ENCODE results near the gene KLHL33. TPM values are rescaled to one million over a fixed set of nuclear protein-coding genes. Genes with fewer than 3 reads are reported as not detected.
A peak's percentile ranks its signal among the peaks of the same experiment; 100 is the strongest.

The KLHL33 gene
- total and polyA plus RNA-seq, 5 donors = 0.33 to 1.7 (median 0.68) TPM

- no peak for DNase-seq
- peaks cover 2% of the 10 kb centered on the region for H3K4me1 ChIP-seq (ENCODE audit: control insufficient read depth, insufficient read depth, low read length)
- peak in 1 of 2 donors; percentile 16 for ATAC-seq
- H3K27ac ChIP-seq (ENCODE audit: low read length) = peak overlapping the region; percentile 85
- WGBS = 3% methylated on average over 7 of the region's 7 CpGs
- intact Hi-C loops (cut with DNase I) = loop anchor here in 3 of 4 donors (5.0 to 10.0 kb wide), 3 partner anchors 192 to 200 kb away; no protein-coding TSS in a partner anchor
- no peaks in the 10 kb centered on the region for H3K27me3 ChIP-seq (ENCODE audit: control insufficient read depth, insufficient read depth)
- peak overlapping the region; percentile 48 for H3K4me3 ChIP-seq (ENCODE audit: low read length)
- no peaks in the 10 kb centered on the region for H3K9me3 ChIP-seq (ENCODE audit: control insufficient read depth, low read length)
Measured at GRCh38 chr14:20412411-20412810, 23.6 kb downstream of the KLHL33 start.

GRCh38 chr14:20409226-20409625, 26.7 kb downstream of the KLHL33 start:
- Histone ChIP-seq H3K4me3 (ENCODE audit: low read length) (no peak overlapping the region), H3K27ac (ENCODE audit: low read length) (no peak overlapping the region), H3K27me3 (ENCODE audit: control insufficient read depth, insufficient read depth) (no peaks in the 10 kb centered on the region), H3K4me1 (ENCODE audit: control insufficient read depth, insufficient read depth, low read length) (peaks cover 2% of the 10 kb centered on the region), H3K9me3 (ENCODE audit: control insufficient read depth, low read length) (no peaks in the 10 kb centered on the region)
- DNase-seq = no peak
- WGBS = 61% methylated on average over 2 of the region's 2 CpGs
- no peak for ATAC-seq
- intact Hi-C loops (cut with DNase I) = no loop called here

GRCh38 chr14:20403521-20403920, 32.4 kb downstream of the KLHL33 start:
- 82% methylated on average over 11 of the region's 11 CpGs for WGBS

GRCh38 chr14:20400965-20401593, 34.9 kb downstream of the KLHL33 start:
- Histone ChIP-seq H3K4me1 (ENCODE audit: control insufficient read depth, insufficient read depth, low read length) (no peaks in the 10 kb centered on the region), H3K9me3 (ENCODE audit: control insufficient read depth, low read length) (no peaks in the 10 kb centered on the region), H3K4me3 (ENCODE audit: low read length) (no peak overlapping the region), H3K27ac (ENCODE audit: low read length) (no peak overlapping the region), H3K27me3 (ENCODE audit: control insufficient read depth, insufficient read depth) (no peaks in the 10 kb centered on the region)
- ATAC-seq = no peak
- intact Hi-C loops (cut with DNase I) = no loop called here
- DNase-seq = no peak
- 93% methylated on average over 10 of the region's 10 CpGs for WGBS

More at GRCh38 chr14:20403521-20403920, 32.4 kb downstream of the KLHL33 start:
- Histone ChIP-seq H3K27ac (ENCODE audit: low read length) (no peak overlapping the region), H3K4me3 (ENCODE audit: low read length) (no peak overlapping the region), H3K27me3 (ENCODE audit: control insufficient read depth, insufficient read depth) (no peaks in the 10 kb centered on the region), H3K9me3 (ENCODE audit: control insufficient read depth, low read length) (no peaks in the 10 kb centered on the region), H3K4me1 (ENCODE audit: control insufficient read depth, insufficient read depth, low read length) (no peaks in the 10 kb centered on the region)
- ATAC-seq (no peak), DNase-seq (no peak)
- intact Hi-C loops (cut with DNase I) = no loop called here

GRCh38 chr14:20400589-20400964, 35.4 kb downstream of the KLHL33 start:
- Histone ChIP-seq H3K27me3 (ENCODE audit: control insufficient read depth, insufficient read depth) (no peaks in the 10 kb centered on the region), H3K27ac (ENCODE audit: low read length) (no peak overlapping the region), H3K4me1 (ENCODE audit: control insufficient read depth, insufficient read depth, low read length) (no peaks in the 10 kb centered on the region), H3K4me3 (ENCODE audit: low read length) (no peak overlapping the region), H3K9me3 (ENCODE audit: control insufficient read depth, low read length) (no peaks in the 10 kb centered on the region)
- DNase-seq (no peak), ATAC-seq (no peak)
- intact Hi-C loops (cut with DNase I) = no loop called here
- 97% methylated on average over 1 of the region's 1 CpG for WGBS

GRCh38 chr14:20397511-20397910, 38.5 kb downstream of the KLHL33 start:
- Histone ChIP-seq H3K27ac (ENCODE audit: low read length) (no peak overlapping the region), H3K4me1 (ENCODE audit: control insufficient read depth, insufficient read depth, low read length) (no peaks in the 10 kb centered on the region), H3K9me3 (ENCODE audit: control insufficient read depth, low read length) (no peaks in the 10 kb centered on the region), H3K27me3 (ENCODE audit: control insufficient read depth, insufficient read depth) (no peaks in the 10 kb centered on the region), H3K4me3 (ENCODE audit: low read length) (no peak overlapping the region)
- 94% methylated on average over 3 of the region's 3 CpGs for WGBS
- intact Hi-C loops (cut with DNase I) = no loop called here
- DNase-seq (no peak), ATAC-seq (no peak)

GRCh38 chr14:20391505-20391904, 44.5 kb downstream of the KLHL33 start:
- intact Hi-C loops (cut with DNase I) = no loop called here
- ATAC-seq = no peak

GRCh38 chr14:20388159-20388558, 47.8 kb downstream of the KLHL33 start:
- no peaks in the 10 kb centered on the region for H3K9me3 ChIP-seq (ENCODE audit: control insufficient read depth, low read length)

More at GRCh38 chr14:20391505-20391904, 44.5 kb downstream of the KLHL33 start:
- Histone ChIP-seq H3K4me3 (ENCODE audit: low read length) (no peak overlapping the region), H3K4me1 (ENCODE audit: control insufficient read depth, insufficient read depth, low read length) (no peaks in the 10 kb centered on the region), H3K27me3 (ENCODE audit: control insufficient read depth, insufficient read depth) (no peaks in the 10 kb centered on the region), H3K27ac (ENCODE audit: low read length) (no peak overlapping the region), H3K9me3 (ENCODE audit: control insufficient read depth, low read length) (no peaks in the 10 kb centered on the region)
- WGBS = 93% methylated on average over 4 of the region's 4 CpGs
- DNase-seq = no peak

GRCh38 chr14:20387576-20387975, 48.4 kb downstream of the KLHL33 start:
- WGBS = 91% methylated on average over 6 of the region's 6 CpGs
- H3K4me1 ChIP-seq (ENCODE audit: control insufficient read depth, insufficient read depth, low read length) = no peaks in the 10 kb centered on the region
- H3K9me3 ChIP-seq (ENCODE audit: control insufficient read depth, low read length) = no peaks in the 10 kb centered on the region
- intact Hi-C loops (cut with DNase I) = no loop called here
- H3K27ac ChIP-seq (ENCODE audit: low read length) = no peak overlapping the region
- DNase-seq (no peak), ATAC-seq (no peak)
- no peak overlapping the region for H3K4me3 ChIP-seq (ENCODE audit: low read length)
- H3K27me3 ChIP-seq (ENCODE audit: control insufficient read depth, insufficient read depth) = no peaks in the 10 kb centered on the region

More at GRCh38 chr14:20388159-20388558, 47.8 kb downstream of the KLHL33 start:
- ATAC-seq (no peak), DNase-seq (no peak)
- Histone ChIP-seq H3K4me1 (ENCODE audit: control insufficient read depth, insufficient read depth, low read length) (no peaks in the 10 kb centered on the region), H3K27ac (ENCODE audit: low read length) (no peak overlapping the region), H3K27me3 (ENCODE audit: control insufficient read depth, insufficient read depth) (no peaks in the 10 kb centered on the region), H3K4me3 (ENCODE audit: low read length) (no peak overlapping the region)
- intact Hi-C loops (cut with DNase I) = no loop called here
- 57% methylated on average over 4 of the region's 4 CpGs for WGBS

- DNase-seq (no peak), ATAC-seq (no peak)
- no peak overlapping the region for H3K4me3 ChIP-seq (ENCODE audit: low read length)
- H3K27ac ChIP-seq (ENCODE audit: low read length) = no peak overlapping the region
- no peaks in the 10 kb centered on the region for H3K9me3 ChIP-seq (ENCODE audit: control insufficient read depth, low read length)
- no peaks in the 10 kb centered on the region for H3K27me3 ChIP-seq (ENCODE audit: control insufficient read depth, insufficient read depth)
- intact Hi-C loops (cut with DNase I) = no loop called here
- H3K4me1 ChIP-seq (ENCODE audit: control insufficient read depth, insufficient read depth, low read length) = no peaks in the 10 kb centered on the region
- WGBS = 96% methylated on average over 17 of the region's 17 CpGs
Measured at GRCh38 chr14:20386276-20386855, 49.6 kb downstream of the KLHL33 start.

- ATAC-seq (no peak), DNase-seq (no peak)
- no peak overlapping the region for H3K4me3 ChIP-seq (ENCODE audit: low read length)
- no peaks in the 10 kb centered on the region for H3K27me3 ChIP-seq (ENCODE audit: control insufficient read depth, insufficient read depth)
- H3K9me3 ChIP-seq (ENCODE audit: control insufficient read depth, low read length) = no peaks in the 10 kb centered on the region
- H3K27ac ChIP-seq (ENCODE audit: low read length) = no peak overlapping the region
- no peaks in the 10 kb centered on the region for H3K4me1 ChIP-seq (ENCODE audit: control insufficient read depth, insufficient read depth, low read length)
- WGBS = 95% methylated on average over 5 of the region's 5 CpGs
- intact Hi-C loops (cut with DNase I) = no loop called here
Measured at GRCh38 chr14:20384886-20385285, 51.1 kb downstream of the KLHL33 start.
